Natural killer cell (primary cell): ENCODE data around the gene DGAT2. TPM values are rescaled to one million over a fixed set of nuclear protein-coding genes. Genes with fewer than 3 reads are reported as not detected.

Experiments
- ATAC-seq, 3 donors: fragments of 150-1000 bp in 2 of 3; fragments of 200-7000 bp in 1 of 3; cut with Tn5 transposase; 1 replicate in 1 of 3; 2 replicates in 2 of 3; pipeline ENCODE4 v1.10.0; 2021; ENCODE audit warnings: mild to moderate bottlenecking in 2 of 3, moderate library complexity in 2 of 3
- DNase-seq, 2 donors: peaks; one replicate each; pipeline versions ENCODE4 v3.0.0 to v3.0.0-alpha.2; 2013 to 2021; ENCODE audit warnings: mixed read lengths in 1 of 2
- H3K27ac ChIP-seq: one replicate; pipeline ENCODE4 v1.5.1; 2013; ENCODE audit warnings: mild to moderate bottlenecking, low read length
- H3K27me3 ChIP-seq: one replicate; pipeline ENCODE4 v1.6.1; 2013; ENCODE audit warnings: low read length; ENCODE audit not compliant: control insufficient read depth, insufficient read depth
- H3K36me3 ChIP-seq: one replicate; pipeline ENCODE4 v1.6.1; 2013; ENCODE audit warnings: low read length; ENCODE audit not compliant: control insufficient read depth, insufficient read depth
- H3K4me1 ChIP-seq: one replicate; pipeline ENCODE4 v1.6.1; 2013; ENCODE audit warnings: low read length; ENCODE audit not compliant: control insufficient read depth, insufficient read depth
- H3K4me3 ChIP-seq: one replicate; pipeline ENCODE4 v1.5.1; 2013; ENCODE audit warnings: low read length
- H3K9me3 ChIP-seq: one replicate; pipeline ENCODE4 v1.6.1; 2013; ENCODE audit warnings: low read length; ENCODE audit not compliant: control insufficient read depth, insufficient read depth
- H3K27ac Mint-ChIP-seq, 2 donors: one replicate each; pipeline ENCODE4 v1.8.0; 2022; ENCODE audit warnings: mild to moderate bottlenecking in 2 of 2, mixed read lengths in 2 of 2, moderate library complexity in 1 of 2
- H3K27me3 Mint-ChIP-seq, 2 donors: one replicate each; pipeline ENCODE4 v1.8.0; 2022; ENCODE audit warnings: low read depth in 2 of 2, mixed read lengths in 2 of 2
- H3K36me3 Mint-ChIP-seq: one replicate; pipeline ENCODE4 v1.8.0; 2022; ENCODE audit warnings: mixed read lengths
- H3K4me1 Mint-ChIP-seq, 2 donors: one replicate each; pipeline ENCODE4 v1.8.0; 2022; ENCODE audit warnings: mixed read lengths in 2 of 2
- H3K4me3 Mint-ChIP-seq: one replicate; pipeline ENCODE4 v1.8.0; 2022; ENCODE audit warnings: mild to moderate bottlenecking, moderate library complexity, mixed read lengths
- H3K9me3 Mint-ChIP-seq, 2 donors: one replicate each; pipeline ENCODE4 v1.8.0; 2022; ENCODE audit warnings: mixed read lengths in 2 of 2
- WGBS: methylation state at CpG from one replicate; pipeline ENCODE4 v1.1.7; 2013; ENCODE audit warnings: missing lambda C conversion rate; ENCODE audit not compliant: insufficient coverage; 5-methylcytosine and 5-hydroxymethylcytosine counted together
- intact Hi-C: fragments of 100-400 bp; cut with micrococcal nuclease; formaldehyde crosslinking; loops from one replicate; pipeline ENCODE4 v1.14.2; 2022
- total RNA-seq, 4 donors: library from RNA; stranded (reverse); fragments of 120-200 nt in 1 of 4; gene quantifications; one replicate each; pipeline versions ENCODE4 v1.2.3 to v1.2.4, GENCODE V29; 2013 to 2022
- TF ChIP-seq, protein P1 (sequence below): fragments of 200-600 bp; IDR thresholded peaks from one replicate; pipeline ENCODE4 v1.8.0; 2022; ENCODE audit warnings: antibody characterized with exemption

DGAT2 gene
- total RNA-seq, 3 donors from 2014 or later (not counting 1 experiment from before 2014, with no cell fraction given) = 0.24 to 2.8 (median 0.75) TPM

DNA sequence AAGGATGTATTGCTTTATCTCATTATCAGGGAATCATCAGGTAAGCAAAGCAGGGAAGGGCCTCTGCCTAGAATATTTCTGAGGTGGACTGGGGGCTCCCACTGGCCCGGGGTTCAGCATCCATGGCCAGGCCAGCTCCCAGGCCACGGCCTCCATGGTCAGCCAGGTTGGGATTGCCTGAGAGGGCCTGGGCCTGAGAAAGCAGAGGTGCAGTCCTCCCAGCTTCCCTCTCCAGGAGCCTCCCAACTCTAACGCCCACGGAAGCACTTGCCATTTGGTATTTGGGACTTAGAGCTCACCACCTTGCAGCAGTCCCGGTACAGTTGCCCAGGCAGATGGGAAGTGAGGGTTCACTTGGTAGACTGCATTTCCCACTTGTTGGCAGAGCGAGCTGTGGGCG is 12.7 kb downstream of the DGAT2 start:
- no peak overlapping the region for H3K4me3 Mint-ChIP-seq
- H3K27me3 ChIP-seq = no peaks in the 10 kb centered on the region
- no peaks in the 10 kb centered on the region for H3K27me3 Mint-ChIP-seq
- no peaks in the 10 kb centered on the region for H3K9me3 Mint-ChIP-seq
- no peak for DNase-seq
- peaks cover 20% of the 10 kb centered on the region for H3K4me1 ChIP-seq
- no peak overlapping the region for H3K4me3 ChIP-seq
- no peaks in the 10 kb centered on the region for H3K36me3 ChIP-seq
- H3K36me3 Mint-ChIP-seq = no peaks in the 10 kb centered on the region
- no peaks in the 10 kb centered on the region for H3K9me3 ChIP-seq
- peaks cover 18 to 26% of the 10 kb centered on the region in 2 donors for H3K4me1 Mint-ChIP-seq
- TF ChIP-seq, protein P1, sequence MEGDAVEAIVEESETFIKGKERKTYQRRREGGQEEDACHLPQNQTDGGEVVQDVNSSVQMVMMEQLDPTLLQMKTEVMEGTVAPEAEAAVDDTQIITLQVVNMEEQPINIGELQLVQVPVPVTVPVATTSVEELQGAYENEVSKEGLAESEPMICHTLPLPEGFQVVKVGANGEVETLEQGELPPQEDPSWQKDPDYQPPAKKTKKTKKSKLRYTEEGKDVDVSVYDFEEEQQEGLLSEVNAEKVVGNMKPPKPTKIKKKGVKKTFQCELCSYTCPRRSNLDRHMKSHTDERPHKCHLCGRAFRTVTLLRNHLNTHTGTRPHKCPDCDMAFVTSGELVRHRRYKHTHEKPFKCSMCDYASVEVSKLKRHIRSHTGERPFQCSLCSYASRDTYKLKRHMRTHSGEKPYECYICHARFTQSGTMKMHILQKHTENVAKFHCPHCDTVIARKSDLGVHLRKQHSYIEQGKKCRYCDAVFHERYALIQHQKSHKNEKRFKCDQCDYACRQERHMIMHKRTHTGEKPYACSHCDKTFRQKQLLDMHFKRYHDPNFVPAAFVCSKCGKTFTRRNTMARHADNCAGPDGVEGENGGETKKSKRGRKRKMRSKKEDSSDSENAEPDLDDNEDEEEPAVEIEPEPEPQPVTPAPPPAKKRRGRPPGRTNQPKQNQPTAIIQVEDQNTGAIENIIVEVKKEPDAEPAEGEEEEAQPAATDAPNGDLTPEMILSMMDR = no peak
- WGBS = 97% methylated on average over 7 of the region's 7 CpGs
- no peak for ATAC-seq
- intact Hi-C loops = no loop called here
- no peak overlapping the region for H3K27ac ChIP-seq
- H3K27ac Mint-ChIP-seq = no peak overlapping the region

DNA sequence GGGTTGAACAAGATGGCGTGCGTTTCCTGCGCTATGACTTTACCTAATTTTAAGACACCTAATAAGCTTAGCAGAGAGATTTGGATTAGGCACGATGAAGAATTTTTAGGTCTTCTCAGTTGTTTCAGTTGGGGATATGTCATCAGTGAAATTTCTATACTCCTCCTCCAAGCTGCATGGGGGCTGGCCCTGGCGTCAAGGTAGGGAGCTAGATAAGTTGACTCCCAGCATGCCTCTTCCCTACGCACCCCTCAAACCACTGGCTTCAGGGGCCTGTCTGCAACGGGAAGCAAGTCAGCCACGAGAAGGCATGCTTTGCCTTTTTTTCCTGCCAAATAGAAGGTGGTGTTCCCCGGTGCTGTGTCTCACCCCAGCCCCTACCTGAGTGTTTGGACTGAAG is 13.3 kb downstream of the DGAT2 start:
- Mint-ChIP-seq H3K4me3 (no peak overlapping the region), H3K27ac (no peak overlapping the region), H3K4me1 (peaks cover 16 to 21% of the 10 kb centered on the region in 2 donors), H3K36me3 (no peaks in the 10 kb centered on the region), H3K9me3 (no peaks in the 10 kb centered on the region), H3K27me3 (no peaks in the 10 kb centered on the region)
- Histone ChIP-seq H3K36me3 (no peaks in the 10 kb centered on the region), H3K27me3 (no peaks in the 10 kb centered on the region), H3K27ac (no peak overlapping the region), H3K4me1 (peaks cover 19% of the 10 kb centered on the region), H3K9me3 (no peaks in the 10 kb centered on the region), H3K4me3 (no peak overlapping the region)
- DNase-seq (no peak), ATAC-seq (no peak)
- TF ChIP-seq, protein P1 = no peak
- intact Hi-C loops = no loop called here
- 90% methylated on average over 9 of the region's 9 CpGs for WGBS

DNA sequence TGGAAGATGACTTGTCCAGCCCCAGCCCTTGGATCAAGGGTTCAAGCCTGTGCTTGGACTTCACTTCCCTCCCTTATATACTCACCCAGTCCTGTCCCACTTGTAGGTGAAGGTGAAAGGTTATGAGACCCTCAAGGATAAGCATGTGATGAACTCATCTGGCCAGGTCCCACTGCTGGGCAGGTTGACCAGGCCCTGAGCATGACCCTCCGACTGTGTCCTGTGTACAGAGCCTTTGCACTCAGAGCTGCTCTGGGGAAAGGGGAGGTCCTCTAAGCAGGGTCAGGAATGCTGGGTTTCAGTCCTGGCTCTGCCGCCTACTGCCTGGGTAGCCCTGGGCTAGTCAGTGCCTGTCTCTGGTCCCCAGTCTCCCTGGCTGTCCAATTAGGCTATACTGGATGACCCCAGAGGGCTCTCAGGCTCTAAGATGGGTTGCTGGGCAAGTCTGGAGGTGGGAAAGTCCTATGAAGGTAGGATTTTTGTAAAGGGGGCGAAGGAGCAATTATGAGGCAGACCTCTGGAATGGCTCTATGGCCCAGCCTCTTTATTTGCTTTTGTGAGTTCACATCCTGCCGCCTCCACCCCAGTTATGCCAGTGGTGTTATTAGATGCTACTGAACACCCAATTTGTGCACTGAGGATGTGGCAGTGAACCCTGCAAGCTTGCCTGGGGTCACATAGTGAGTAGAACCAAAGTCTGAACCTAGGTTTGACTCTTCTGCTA is 14.1 kb downstream of the DGAT2 start:
- no peak for ATAC-seq
- Histone ChIP-seq H3K36me3 (no peaks in the 10 kb centered on the region), H3K27me3 (no peaks in the 10 kb centered on the region), H3K4me3 (no peak overlapping the region), H3K9me3 (no peaks in the 10 kb centered on the region), H3K27ac (no peak overlapping the region), H3K4me1 (peaks cover 11% of the 10 kb centered on the region)
- TF ChIP-seq, protein P1 = no peak
- H3K27me3 Mint-ChIP-seq = no peaks in the 10 kb centered on the region
- no peak overlapping the region for H3K27ac Mint-ChIP-seq
- no peaks in the 10 kb centered on the region for H3K36me3 Mint-ChIP-seq
- H3K4me1 Mint-ChIP-seq = peaks cover 7 to 12% of the 10 kb centered on the region in 2 donors
- intact Hi-C loops = no loop called here
- no peaks in the 10 kb centered on the region for H3K9me3 Mint-ChIP-seq
- no peak for DNase-seq
- no peak overlapping the region for H3K4me3 Mint-ChIP-seq
- 92% methylated on average over 4 of the region's 4 CpGs for WGBS
